SK-N-SH (cell line): Measurements from ENCODE around the gene KCNIP4. TPM values are rescaled to one million over a fixed set of nuclear protein-coding genes. Genes with fewer than 3 reads are reported as not detected.

ENCODE experiments used
- CTCF ChIA-PET: fragments of 300-600, 350-600 bp; formaldehyde crosslinking; extraction: SDS; loops from one replicate; lab custom pipeline; 2021; lab: Yijun Ruan, JAX
- POLR2A ChIA-PET: fragments of 350-600 bp; sonication (Branson Sonifier 250); formaldehyde crosslinking; extraction: SDS; loops from one replicate; lab custom pipeline; 2020; ENCODE audit warnings: antibody characterized with exemption, inconsistent platforms; lab: Yijun Ruan, JAX
- DNase-seq: peaks from one replicate; pipeline ENCODE4 v3.0.0; 2012
- H2AFZ ChIP-seq: fragments of 200-600 bp; sonication (generic); 2 replicates; pipeline ENCODE4 v1.8.1; 2016; ENCODE audit warnings: antibody characterized with exemption, mild to moderate bottlenecking, low read depth
- H3F3A ChIP-seq: fragments of 200-600 bp; sonication (generic); replicated peaks from 2 replicates; pipeline ENCODE3; 2016; ENCODE audit warnings: antibody characterized with exemption, mild to moderate bottlenecking; ENCODE audit not compliant: insufficient read depth
- H3K27ac ChIP-seq, 2 experiments: fragments of 200-500 bp in 1 of 2; fragments of 200-600 bp in 1 of 2; sonication (Bioruptor generic) in 1 of 2; sonication (generic), shearing (Covaris generic) in 1 of 2; 2 replicates each; pipeline versions ENCODE4 v1.5.1 to v1.6.1; 2014 to 2016; ENCODE audit warnings: low read depth in 2 of 2, inconsistent platforms in 1 of 2, low read length in 1 of 2, mild to moderate bottlenecking in 1 of 2, mixed read lengths in 1 of 2
- H3K27me3 ChIP-seq: fragments of 200-600 bp; sonication (generic), shearing (Covaris generic); 2 replicates; pipeline ENCODE4 v1.6.1; 2016; ENCODE audit warnings: mixed run types; ENCODE audit not compliant: insufficient read depth
- H3K36me3 ChIP-seq, 2 experiments: fragments of 200-500 bp in 1 of 2; fragments of 200-600 bp in 1 of 2; sonication (Bioruptor generic) in 1 of 2; sonication (generic) in 1 of 2; replicated peaks in 1 of 2; 2 replicates each; pipeline versions ENCODE3 to v1.5.1; 2014 to 2016; ENCODE audit warnings: low read length in 1 of 2, mild to moderate bottlenecking in 1 of 2; ENCODE audit not compliant: insufficient read depth in 2 of 2, control insufficient read depth in 1 of 2
- H3K4me1 ChIP-seq, 2 experiments: fragments of 200-500 bp in 1 of 2; fragments of 200-600 bp in 1 of 2; sonication (Bioruptor generic) in 1 of 2; sonication (generic), shearing (Covaris generic) in 1 of 2; 2 replicates each; pipeline versions ENCODE4 v1.5.1 to v1.6.1; 2014 to 2016; ENCODE audit warnings: low read depth in 1 of 2, low read length in 1 of 2, mixed run types in 1 of 2; ENCODE audit not compliant: insufficient read depth in 2 of 2, control insufficient read depth in 1 of 2
- H3K4me2 ChIP-seq: fragments of 200-600 bp; sonication (generic), shearing (Covaris generic); 2 replicates; pipeline ENCODE4 v1.6.1; 2017; ENCODE audit warnings: mixed run types
- H3K4me3 ChIP-seq, 2 experiments: fragments of 200-500 bp in 1 of 2; fragments of 200-600 bp in 1 of 2; sonication (Bioruptor generic) in 1 of 2; sonication (generic), shearing (Covaris generic) in 1 of 2; 2 replicates each; pipeline versions ENCODE4 v1.5.1 to v1.8.1; 2014 to 2016; ENCODE audit warnings: low read depth in 2 of 2, inconsistent platforms in 1 of 2, low read length in 1 of 2, mild to moderate bottlenecking in 1 of 2, mixed read lengths in 1 of 2, moderate library complexity in 1 of 2
- H3K79me2 ChIP-seq: fragments of 200-600 bp; sonication (generic); 2 replicates; pipeline ENCODE4 v1.8.1; 2017; ENCODE audit warnings: mild to moderate bottlenecking; ENCODE audit not compliant: insufficient read depth
- H3K9ac ChIP-seq: fragments of 200-600 bp; sonication (generic); 2 replicates; pipeline ENCODE4 v1.6.1; 2017; ENCODE audit warnings: mixed run types
- H3K9me2 ChIP-seq: fragments of 200-600 bp; sonication (generic); 2 replicates; pipeline ENCODE4 v1.6.1; 2017; ENCODE audit warnings: mixed run types
- H3K9me3 ChIP-seq: fragments of 200-600 bp; sonication (generic); 2 replicates; pipeline ENCODE4 v1.6.1; 2017; ENCODE audit warnings: mixed run types, mild to moderate bottlenecking, moderate library complexity
- H4K20me1 ChIP-seq: fragments of 200-600 bp; sonication (generic); 2 replicates; pipeline ENCODE4 v1.6.1; 2017; ENCODE audit warnings: mild to moderate bottlenecking, mixed run types; ENCODE audit not compliant: insufficient read depth
- ELF1 ChIP-seq: IDR thresholded peaks from 2 replicates; pipeline ENCODE4 v1.4.0; 2012
- EP300 ChIP-seq, 2 experiments: IDR thresholded peaks; 2 replicates each; pipeline versions ENCODE4 v1.4.0 to v1.6.1; 2012; ENCODE audit warnings: borderline replicate concordance in 1 of 2, low read depth in 1 of 2, low read length in 1 of 2
- FOXJ3 ChIP-seq: sonication (generic); formaldehyde crosslinking; IDR thresholded peaks from 2 replicates; pipeline ENCODE4 v1.5.1; 2020; ENCODE audit warnings: mild to moderate bottlenecking, missing genetic modification reagents
- FOXM1 ChIP-seq: IDR thresholded peaks from 2 replicates; pipeline ENCODE4 v1.4.0; 2012; ENCODE audit warnings: low read depth, mild to moderate bottlenecking
- MEF2A ChIP-seq: IDR thresholded peaks from 2 replicates; pipeline ENCODE4 v1.4.0; 2012; ENCODE audit warnings: low read depth, borderline replicate concordance
- MXI1 ChIP-seq: IDR thresholded peaks from 2 replicates; pipeline ENCODE4 v1.6.1; 2012; ENCODE audit warnings: mild to moderate bottlenecking, low read depth, low read length, improper control_type of control experiment
- NFIC ChIP-seq: IDR thresholded peaks from 2 replicates; pipeline ENCODE4 v1.4.0; 2012; ENCODE audit warnings: borderline replicate concordance
- NRF1 ChIP-seq: IDR thresholded peaks from 2 replicates; pipeline ENCODE4 v1.6.1; 2012; ENCODE audit warnings: low read depth, mild to moderate bottlenecking, low read length
- POLR2AphosphoS5 ChIP-seq: IDR thresholded peaks from 2 replicates; pipeline ENCODE4 v1.6.1; 2012; ENCODE audit warnings: low read depth, low read length
- RFX5 ChIP-seq: IDR thresholded peaks from 2 replicates; pipeline ENCODE4 v1.6.1; 2012; ENCODE audit warnings: mild to moderate bottlenecking, improper control_type of control experiment, low read length
- SIN3A ChIP-seq: IDR thresholded peaks from 2 replicates; pipeline ENCODE4 v1.6.1; 2012; ENCODE audit warnings: low read depth, mild to moderate bottlenecking, low read length, moderate library complexity, borderline replicate concordance
- TAF1 ChIP-seq: IDR thresholded peaks from 2 replicates; pipeline ENCODE4 v1.6.1; 2012; ENCODE audit warnings: low read depth, mild to moderate bottlenecking, low read length, moderate library complexity, borderline replicate concordance
- TEAD4 ChIP-seq: IDR thresholded peaks from 2 replicates; pipeline ENCODE4 v1.4.0; 2012; ENCODE audit warnings: mild to moderate bottlenecking, borderline replicate concordance; ENCODE audit not compliant: insufficient read depth
- WGBS: methylation state at CpG from one replicate; pipeline ENCODE4 v1.1.6; 2017; ENCODE audit warnings: low lambda C conversion rate; 5-methylcytosine and 5-hydroxymethylcytosine counted together
- polyA plus RNA-seq, 3 experiments: library from polyadenylated mRNA; depleted of rRNA; stranded (reverse); fragments of >200 nt; gene quantifications; 2 replicates each; pipeline ENCODE4 v1.2.3, GENCODE V29; 2012
- TF ChIP-seq, protein P1 (sequence below): IDR thresholded peaks from 2 replicates; pipeline ENCODE4 v1.6.1; 2012; ENCODE audit warnings: mild to moderate bottlenecking, low read depth, low read length, moderate library complexity

The KCNIP4 gene
- polyA plus RNA-seq, 1 of the 3 experiments (the other 2 are of a cell fraction), result 0.18 TPM

DNA sequence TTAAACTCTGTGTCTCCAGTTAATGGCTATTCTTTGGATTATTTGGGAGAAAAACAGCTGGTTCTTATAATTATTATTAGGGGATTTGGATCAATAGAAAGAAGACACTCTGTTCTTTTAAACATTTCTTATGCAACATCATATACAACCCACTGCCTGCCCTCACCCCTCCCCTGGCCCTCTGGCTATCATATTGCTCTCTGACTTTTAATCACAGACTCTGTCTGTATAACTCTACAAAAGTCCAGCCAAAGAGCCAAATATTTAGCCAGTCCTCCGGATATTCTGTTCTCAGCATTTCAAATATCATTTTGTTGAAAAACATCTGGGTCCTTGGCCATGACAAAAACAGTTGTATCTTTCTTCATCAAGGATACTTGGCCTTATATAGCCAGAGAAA is 1267.3 kb downstream of the KCNIP4 start:
- Histone ChIP-seq H3K27me3 (no peaks in the 10 kb centered on the region), H3K9me2 (no peaks in the 10 kb centered on the region), H3F3A (no peaks in the 10 kb centered on the region), H3K4me2 (no peak overlapping the region), H3K79me2 (no peaks in the 10 kb centered on the region), H3K4me3 (no peak overlapping the region), H3K9me3 (no peaks in the 10 kb centered on the region), H3K4me1 (peaks cover 0 to 3% of the 10 kb centered on the region in 2 experiments; a peak in 2 of 4 replicates), H3K9ac (no peak overlapping the region), H3K27ac (no peak overlapping the region), H4K20me1 (no peaks in the 10 kb centered on the region), H3K36me3 (no peaks in the 10 kb centered on the region), H2AFZ (no peak overlapping the region)
- CTCF ChIA-PET, result interaction anchor here (1.4 kb wide), 1 partner anchor 375 kb away, joined by 3 read pairs; no protein-coding TSS in a partner anchor
- TF ChIP-seq FOXM1 (no peak), POLR2AphosphoS5 (no peak), MXI1 (no peak), MEF2A (no peak), NFIC (no peak), NRF1 (no peak)
- TF ChIP-seq, protein P1, sequence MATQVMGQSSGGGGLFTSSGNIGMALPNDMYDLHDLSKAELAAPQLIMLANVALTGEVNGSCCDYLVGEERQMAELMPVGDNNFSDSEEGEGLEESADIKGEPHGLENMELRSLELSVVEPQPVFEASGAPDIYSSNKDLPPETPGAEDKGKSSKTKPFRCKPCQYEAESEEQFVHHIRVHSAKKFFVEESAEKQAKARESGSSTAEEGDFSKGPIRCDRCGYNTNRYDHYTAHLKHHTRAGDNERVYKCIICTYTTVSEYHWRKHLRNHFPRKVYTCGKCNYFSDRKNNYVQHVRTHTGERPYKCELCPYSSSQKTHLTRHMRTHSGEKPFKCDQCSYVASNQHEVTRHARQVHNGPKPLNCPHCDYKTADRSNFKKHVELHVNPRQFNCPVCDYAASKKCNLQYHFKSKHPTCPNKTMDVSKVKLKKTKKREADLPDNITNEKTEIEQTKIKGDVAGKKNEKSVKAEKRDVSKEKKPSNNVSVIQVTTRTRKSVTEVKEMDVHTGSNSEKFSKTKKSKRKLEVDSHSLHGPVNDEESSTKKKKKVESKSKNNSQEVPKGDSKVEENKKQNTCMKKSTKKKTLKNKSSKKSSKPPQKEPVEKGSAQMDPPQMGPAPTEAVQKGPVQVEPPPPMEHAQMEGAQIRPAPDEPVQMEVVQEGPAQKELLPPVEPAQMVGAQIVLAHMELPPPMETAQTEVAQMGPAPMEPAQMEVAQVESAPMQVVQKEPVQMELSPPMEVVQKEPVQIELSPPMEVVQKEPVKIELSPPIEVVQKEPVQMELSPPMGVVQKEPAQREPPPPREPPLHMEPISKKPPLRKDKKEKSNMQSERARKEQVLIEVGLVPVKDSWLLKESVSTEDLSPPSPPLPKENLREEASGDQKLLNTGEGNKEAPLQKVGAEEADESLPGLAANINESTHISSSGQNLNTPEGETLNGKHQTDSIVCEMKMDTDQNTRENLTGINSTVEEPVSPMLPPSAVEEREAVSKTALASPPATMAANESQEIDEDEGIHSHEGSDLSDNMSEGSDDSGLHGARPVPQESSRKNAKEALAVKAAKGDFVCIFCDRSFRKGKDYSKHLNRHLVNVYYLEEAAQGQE, result no peak
- DNase-seq, result no peak
- POLR2A ChIA-PET, result no interaction called here
- WGBS, result 79% methylated on average over 1 of the region's 1 CpG

DNA sequence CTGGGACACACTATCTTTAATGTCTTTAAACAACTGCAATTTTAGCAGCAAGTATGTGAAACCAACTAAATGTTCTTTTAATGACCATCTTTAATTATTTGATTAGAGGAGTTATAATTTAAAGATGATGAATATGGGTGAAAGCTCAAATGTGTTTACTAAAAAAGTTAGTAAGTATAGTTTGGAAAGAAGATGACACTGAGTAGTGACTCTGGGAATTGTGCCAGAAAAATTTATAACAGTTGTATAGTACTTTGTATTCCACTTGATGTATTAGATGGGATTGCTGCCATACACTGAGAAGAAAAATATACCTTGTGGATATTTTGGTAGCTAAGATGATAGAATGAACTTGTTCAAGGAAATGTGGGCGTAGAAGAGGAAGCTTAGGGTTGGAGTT is 1267.8 kb downstream of the KCNIP4 start:
- ChIA-PET CTCF (interaction anchor here (0.6 to 1.4 kb wide), 4 partner anchors 30 to 375 kb away, joined by 3 to 4 read pairs (median 3); no protein-coding TSS in a partner anchor), POLR2A (no interaction called here)
- no peak for DNase-seq
- Histone ChIP-seq H3K36me3 (no peaks in the 10 kb centered on the region), H3K4me3 (no peak overlapping the region), H3K4me1 (peaks cover 0 to 3% of the 10 kb centered on the region in 2 experiments; a peak in 2 of 4 replicates), H3K4me2 (no peak overlapping the region), H3K9me2 (no peaks in the 10 kb centered on the region), H3F3A (no peaks in the 10 kb centered on the region), H4K20me1 (no peaks in the 10 kb centered on the region), H3K79me2 (no peaks in the 10 kb centered on the region), H3K9ac (no peak overlapping the region), H2AFZ (no peak overlapping the region), H3K27ac (no peak overlapping the region), H3K27me3 (no peaks in the 10 kb centered on the region), H3K9me3 (no peaks in the 10 kb centered on the region)
- 43% methylated on average over 1 of the region's 1 CpG for whole genome bisulfite sequencing
- TF ChIP-seq RFX5 (no peak), POLR2AphosphoS5 (no peak), SIN3A (no peak)

DNA sequence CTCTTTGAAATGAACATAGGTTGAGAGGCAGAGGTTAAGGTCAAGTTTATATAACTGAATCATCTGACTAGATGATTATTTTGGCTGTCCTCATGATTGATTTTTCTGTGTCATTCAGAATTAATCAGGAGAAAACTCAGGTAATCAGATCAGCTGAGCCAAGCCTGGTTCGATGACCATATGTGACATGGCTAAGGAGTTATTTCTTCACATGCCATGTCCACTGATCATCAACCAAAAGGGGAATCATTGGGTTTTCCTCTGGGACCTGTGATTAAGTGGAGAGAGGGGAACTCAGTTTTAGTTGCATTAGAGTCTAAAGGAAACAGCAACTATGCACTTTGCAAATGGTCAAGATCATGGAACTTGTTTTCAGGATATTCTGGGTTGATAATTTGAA is 1268.6 kb downstream of the KCNIP4 start:
- no peaks in the 10 kb centered on the region for H3K9me3 ChIP-seq
- peaks cover 0 to 3% of the 10 kb centered on the region in 2 experiments; a peak in 2 of 4 replicates for H3K4me1 ChIP-seq
- H3K27me3 ChIP-seq, result no peaks in the 10 kb centered on the region

More for the DNA sequence above, 1268.6 kb downstream of the KCNIP4 start:
- Histone ChIP-seq H3K9ac (no peak overlapping the region), H3K36me3 (no peaks in the 10 kb centered on the region), H3K4me2 (no peak overlapping the region), H2AFZ (no peak overlapping the region), H3K27ac (no peak overlapping the region), H3K79me2 (no peaks in the 10 kb centered on the region), H4K20me1 (no peaks in the 10 kb centered on the region), H3K4me3 (no peak overlapping the region), H3K9me2 (no peaks in the 10 kb centered on the region), H3F3A (no peaks in the 10 kb centered on the region)
- 50% methylated on average over 1 of the region's 1 CpG for WGBS
- POLR2A ChIA-PET, result no interaction called here
- CTCF ChIA-PET, result no interaction called here
- no peak for DNase-seq
- TF ChIP-seq TAF1, result no peak
- no peak for TF ChIP-seq NRF1
- TF ChIP-seq NFIC, result no peak
- no peak for TF ChIP-seq EP300 (IDR thresholded peaks at IDR 0.05; ENCODE audit: borderline replicate concordance in 1 of 2, low read depth in 1 of 2, low read length in 1 of 2)
- TF ChIP-seq, protein P1, result no peak
- no peak for TF ChIP-seq FOXJ3
- TF ChIP-seq TEAD4, result no peak
- TF ChIP-seq ELF1, result no peak
